A375 (cell line): ENCODE measurements around the gene UNC79. TPM values are rescaled to one million over a fixed set of nuclear protein-coding genes. Genes with fewer than 3 reads are reported as not detected.

Experiments used
- small RNA-seq: library from RNA; depleted of rRNA; stranded (forward); fragments of <200 nt; gene quantifications from one replicate; pipeline ENCODE3, GENCODE V24; 2014
- total RNA-seq: library from RNA; depleted of rRNA; stranded (reverse); fragments of >200 nt; shearing (Covaris generic); gene quantifications from 2 replicates; pipeline ENCODE4 v1.2.3, GENCODE V29; 2014; rRNA removed

UNC79 gene
- not detected in 2 replicates for total RNA-seq

DNA sequence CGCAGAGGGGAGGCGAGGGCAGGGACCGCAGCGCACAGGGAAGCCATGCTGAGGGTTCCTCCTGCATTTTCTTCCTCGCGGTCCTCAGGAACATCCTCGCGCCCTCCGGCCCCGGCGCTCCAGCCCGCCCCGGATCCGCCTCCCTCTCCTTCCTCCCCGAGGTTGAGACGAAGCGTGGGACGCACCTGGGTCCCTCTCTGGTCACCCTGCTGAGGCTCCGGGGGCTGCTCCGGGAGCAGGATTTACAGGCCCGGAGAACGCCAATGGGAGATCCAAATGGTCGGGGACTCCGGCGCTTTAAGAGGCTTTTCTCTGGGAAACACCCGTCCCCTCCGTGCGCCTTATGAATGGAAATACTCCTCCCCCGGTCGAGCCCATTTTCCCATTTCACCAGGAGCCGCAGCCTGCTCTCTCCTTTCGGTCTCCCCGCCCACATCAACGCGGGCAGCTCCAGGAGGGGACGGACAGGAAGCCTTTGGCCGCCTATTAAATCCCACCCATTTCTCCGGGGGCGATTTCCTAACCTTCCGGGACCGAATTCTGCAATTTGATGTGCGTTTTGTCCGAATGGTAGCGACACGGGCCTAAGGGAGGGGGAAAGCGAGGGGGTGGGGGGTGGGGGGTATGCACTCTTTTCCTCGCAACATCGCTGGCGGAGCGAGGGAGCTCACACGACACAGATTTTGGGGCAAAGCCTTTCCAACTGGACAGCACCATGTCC, at the start of gene UNC79:
TSS of gene UNC79 (plus strand) at position 625 of the 721 bp plus-strand sequence. CDS start at position 716, 91 bp downstream.

Small RNA genes lying within 50 kb of the gene (small RNA-seq; reads per million reads assigned to genes)
- gene RF00019 (not detected), gene RF02271 (not detected), gene RNU6-1258P (not detected)

Other genes with a start within 250 kb of the UNC79 start
- gene MOAP1, start 246.0 kb upstream of the UNC79 start, total RNA-seq: 22.6 and 22.7 TPM in 2 replicates
- gene LYSET, start 245.6 kb upstream of the UNC79 start, total RNA-seq: 6.7 and 6.8 TPM in 2 replicates
- 23.3 and 24.8 TPM in 2 replicates for gene GON7, start 223.9 kb upstream of the UNC79 start, total RNA-seq
- 61.8 and 73.4 TPM in 2 replicates for gene UBR7, start 223.7 kb upstream of the UNC79 start, total RNA-seq
- 7.0 and 10.1 TPM in 2 replicates for gene BTBD7, start 97.9 kb upstream of the UNC79 start, total RNA-seq
- gene COX8C, start 83.8 kb upstream of the UNC79 start, total RNA-seq: not detected in 2 replicates